Amygdala (tissue), 56 donors: ENCODE results near the gene MRPL33.
A peak's percentile ranks its signal among the peaks of the same experiment; 100 is the strongest.

Experiments
- DNase-seq, 56 donors: peaks; one replicate each; lab custom pipeline; 2025; lab: John Stamatoyannopoulos, UW

MRPL33 gene

GRCh38 chr2:27806311-27807059, 35.0 kb downstream of the MRPL33 start:
- DNase-seq = no peak

- DNase-seq = peak in 1 of 56 donors; percentile 1
Observed at GRCh38 chr2:27807476-27807875, 36.0 kb downstream of the MRPL33 start.

- DNase-seq = no peak
Observed at GRCh38 chr2:27808418-27808817, 36.9 kb downstream of the MRPL33 start.

GRCh38 chr2:27808984-27809383, 37.5 kb downstream of the MRPL33 start:
- no peak for DNase-seq

- peak in 2 of 56 donors; percentile 6 to 19 for DNase-seq
Observed at GRCh38 chr2:27809761-27810241, 38.3 kb downstream of the MRPL33 start.

- DNase-seq = no peak
Observed at GRCh38 chr2:27810455-27810854, 38.9 kb downstream of the MRPL33 start.

GRCh38 chr2:27811768-27812167, 40.2 kb downstream of the MRPL33 start:
- DNase-seq = no peak

GRCh38 chr2:27814758-27815157, 43.2 kb downstream of the MRPL33 start:
- DNase-seq = no peak

- no peak for DNase-seq
Observed at GRCh38 chr2:27815860-27816438, 44.4 kb downstream of the MRPL33 start.

GRCh38 chr2:27822049-27822448, 50.5 kb downstream of the MRPL33 start:
- DNase-seq = no peak

GRCh38 chr2:27823135-27823534, 51.6 kb downstream of the MRPL33 start:
- DNase-seq = peak in 1 of 56 donors; percentile 18

GRCh38 chr2:27823569-27823968, 52.0 kb downstream of the MRPL33 start:
- no peak for DNase-seq

- DNase-seq = no peak
Observed at GRCh38 chr2:27824401-27824800, 52.9 kb downstream of the MRPL33 start.

- DNase-seq = no peak
Observed at GRCh38 chr2:27828305-27828704, 56.8 kb downstream of the MRPL33 start.
